Left renal pelvis (tissue), 4 donors: ENCODE measurements around the gene QSER1. TPM values are rescaled to one million over a fixed set of nuclear protein-coding genes. Genes with fewer than 3 reads are reported as not detected.
"Not testable (repeated sequence)": the region's sequence is repeated elsewhere in the genome, so short reads cannot be mapped to it uniquely, and the experiment has no call there.

Source experiments
- DNase-seq, 4 donors: peaks; one replicate each; pipeline ENCODE4 v3.0.0-alpha.2; 2013; ENCODE audit warnings: low read depth in 4 of 4, low spot score in 3 of 4
- polyA plus RNA-seq, 4 donors: library from polyadenylated mRNA; unstranded; fragments of 120-200 nt; gene quantifications; one replicate each; pipeline ENCODE4 v1.2.1, GENCODE V29; 2013; ENCODE audit not compliant: insufficient read length in 4 of 4

The QSER1 gene
- polyA plus RNA-seq, 4 donors: 41.4 to 50.0 (median 45.4) TPM

DNA sequence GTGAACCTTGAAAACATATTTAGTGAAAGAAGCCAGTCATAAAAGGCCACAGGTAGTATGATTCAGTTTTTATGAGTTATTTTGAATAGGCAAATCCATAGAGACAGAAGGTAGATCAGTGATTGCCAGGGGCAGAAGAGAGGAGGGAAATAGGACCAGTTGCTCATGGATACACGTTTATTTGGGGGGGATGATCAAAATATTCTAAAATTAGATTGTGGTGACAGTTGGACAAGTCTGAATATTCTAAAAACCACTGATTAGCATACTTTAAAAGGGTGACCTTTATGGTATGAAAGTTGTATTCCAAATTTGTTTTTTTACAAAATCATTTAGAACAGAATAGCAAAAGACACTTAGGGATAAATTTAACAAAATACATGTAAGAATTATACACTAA, 28.6 kb downstream of the QSER1 start:
- no peak for DNase-seq

DNA sequence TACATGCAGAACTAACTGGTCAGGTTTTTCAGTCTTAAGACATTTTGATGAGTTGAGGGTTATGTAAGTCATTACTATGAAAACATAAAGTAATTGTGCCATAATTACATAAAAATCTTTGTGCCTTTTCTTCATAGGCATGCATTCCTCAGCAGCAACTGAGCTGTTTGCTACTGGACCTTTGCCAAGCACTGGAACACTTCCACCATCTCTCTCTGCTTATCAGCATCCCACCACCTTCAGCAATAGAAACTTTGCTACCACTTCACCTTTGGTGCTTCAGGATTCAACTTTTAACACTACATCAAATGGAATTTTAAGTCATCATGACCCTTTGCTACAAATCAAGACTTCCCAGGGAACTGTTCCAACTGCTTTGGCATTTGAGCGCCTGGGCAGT, 39.0 kb downstream of the QSER1 start:
- DNase-seq: no peak

DNA sequence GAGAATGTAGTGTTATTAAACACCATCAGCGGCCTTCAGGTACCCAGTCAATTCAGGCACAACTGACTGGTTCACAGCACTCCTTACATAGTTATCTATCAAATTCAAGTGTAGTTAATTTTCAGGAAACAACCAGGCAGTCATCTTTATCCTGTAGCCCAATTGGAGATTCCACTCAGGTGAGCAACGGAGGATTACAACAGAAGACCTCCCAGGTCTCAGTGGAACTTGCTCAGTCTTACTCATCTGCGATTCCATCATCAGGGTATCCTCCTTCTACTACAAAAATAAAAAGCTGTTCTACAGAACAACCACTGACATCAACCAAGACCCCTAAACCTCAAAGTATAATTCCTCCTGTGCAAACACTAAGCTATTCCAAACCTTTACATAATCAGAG, 39.6 kb downstream of the QSER1 start:
- DNase-seq: no peak

DNA sequence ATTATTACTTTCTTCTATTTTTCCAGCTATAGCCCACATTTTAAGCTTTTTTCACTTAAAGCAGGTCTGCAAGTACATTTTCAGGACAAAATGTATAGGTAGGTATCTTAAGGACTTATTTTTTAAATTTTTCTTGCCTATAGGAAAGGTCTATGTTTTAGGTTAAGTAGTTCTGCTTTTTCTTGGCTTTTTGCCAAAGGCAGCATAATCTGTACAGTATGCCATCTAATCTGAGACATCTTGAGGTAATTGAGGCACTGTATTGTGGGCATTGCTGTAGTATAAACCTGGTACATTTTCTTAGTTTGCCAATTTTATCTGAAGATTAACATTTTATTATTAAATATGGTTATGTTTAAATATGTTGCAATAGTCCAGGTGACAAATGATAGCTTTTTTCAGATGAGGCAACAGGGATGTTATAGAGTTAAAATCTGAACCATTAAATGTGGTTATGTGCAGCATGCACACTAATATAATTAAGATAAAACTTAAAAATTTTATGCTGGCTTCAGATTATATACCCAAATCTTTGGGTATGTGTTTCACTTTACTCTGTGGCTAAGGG, 42.9 kb downstream of the QSER1 start:
- no peak for DNase-seq

DNA sequence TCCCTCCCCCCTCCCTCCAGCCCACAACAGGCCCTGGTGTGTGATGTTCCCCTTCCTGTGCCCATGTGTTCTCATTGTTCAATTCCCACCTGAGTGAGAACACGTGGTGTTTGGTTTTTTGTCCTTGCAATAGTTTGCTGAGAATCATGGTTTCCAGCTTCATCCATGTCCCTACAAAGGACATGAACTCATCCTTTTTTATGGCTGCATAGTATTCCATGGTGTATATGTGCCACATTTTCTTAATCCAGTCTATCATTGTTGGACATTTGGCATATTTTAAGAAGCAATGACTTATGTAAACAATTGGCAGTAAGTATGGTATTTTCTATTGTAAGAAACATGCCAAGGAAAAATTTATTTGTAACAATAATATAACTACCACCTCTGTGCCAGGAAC, 43.6 kb downstream of the QSER1 start:
- not testable (repeated sequence) for DNase-seq

DNA sequence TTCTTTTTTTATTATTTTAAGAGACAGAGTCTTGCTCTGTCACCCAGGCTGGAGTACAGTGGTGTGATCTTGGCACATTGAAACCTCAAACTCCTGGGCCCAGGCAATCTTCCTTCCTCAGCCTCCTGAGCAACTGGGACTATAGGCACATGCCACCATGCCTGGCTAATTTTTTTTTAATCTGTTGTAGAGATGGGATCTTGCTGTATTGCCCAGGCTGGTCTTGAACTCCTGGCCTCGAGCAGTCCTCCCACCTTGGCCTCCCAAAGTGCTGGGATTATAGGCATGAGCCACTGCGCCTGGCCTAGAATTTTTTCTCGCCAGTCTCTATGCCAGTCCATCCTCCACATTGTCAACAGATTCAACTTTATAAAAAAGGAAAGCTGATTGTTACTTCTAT, 44.7 kb downstream of the QSER1 start:
- DNase-seq: not testable (repeated sequence)

DNA sequence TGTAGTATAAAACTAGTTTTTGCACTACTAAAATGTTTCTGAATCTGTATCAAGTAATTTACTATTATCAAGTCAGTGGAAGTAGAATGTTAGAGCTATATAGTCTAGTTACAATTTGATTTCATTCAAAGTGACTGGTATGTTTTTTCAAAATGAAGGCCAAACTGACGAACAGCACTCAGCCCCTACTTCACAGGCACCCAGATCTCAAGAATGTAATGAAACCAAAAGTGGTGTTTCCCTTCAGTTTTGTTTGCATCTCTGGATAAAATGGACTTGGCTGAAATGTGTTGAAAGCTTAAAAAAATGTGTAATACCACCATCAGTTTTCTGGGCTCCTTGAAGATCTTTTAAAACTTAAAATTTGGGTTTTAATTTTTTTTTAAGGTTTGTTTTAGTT, 46.4 kb downstream of the QSER1 start:
- no peak for DNase-seq

DNA sequence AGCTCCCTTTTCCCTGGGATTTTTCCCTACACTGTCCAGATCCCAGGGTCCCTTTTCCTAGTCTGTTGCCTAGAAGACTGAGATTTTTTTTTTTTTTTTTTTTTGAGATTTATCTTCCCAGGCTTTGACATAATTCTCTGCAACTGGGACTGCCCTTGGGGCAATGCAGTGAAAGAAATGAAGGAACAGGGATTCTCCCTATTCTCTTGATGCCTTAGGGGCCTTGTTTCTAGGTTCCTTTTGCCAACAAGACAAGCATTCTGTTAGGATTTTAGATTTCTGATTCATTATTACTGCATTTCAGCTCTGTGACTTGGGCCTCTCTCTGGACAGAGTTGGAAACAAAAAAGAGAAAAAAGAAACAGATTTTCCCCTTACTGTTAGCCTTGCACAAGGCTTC, 47.3 kb downstream of the QSER1 start:
- DNase-seq: no peak

DNA sequence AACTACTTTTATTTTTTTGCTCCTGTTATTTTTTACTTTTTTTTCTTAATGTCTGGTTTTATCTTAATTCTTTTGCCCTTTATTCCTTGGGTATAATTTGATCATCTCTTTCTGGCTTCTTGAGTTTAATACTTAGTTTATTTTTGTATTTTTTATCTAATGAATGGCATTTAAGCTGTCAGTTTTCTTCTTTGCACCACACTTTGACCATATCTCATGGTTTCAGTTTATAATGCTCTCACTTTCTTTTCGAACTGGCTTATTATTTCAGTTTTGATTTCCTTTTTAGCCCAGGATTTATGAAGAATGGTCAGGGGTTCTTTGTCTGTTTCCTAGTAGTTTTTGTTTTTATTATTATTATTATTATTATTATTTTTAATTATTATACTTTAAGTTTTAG, 48.3 kb downstream of the QSER1 start:
- no peak for DNase-seq

DNA sequence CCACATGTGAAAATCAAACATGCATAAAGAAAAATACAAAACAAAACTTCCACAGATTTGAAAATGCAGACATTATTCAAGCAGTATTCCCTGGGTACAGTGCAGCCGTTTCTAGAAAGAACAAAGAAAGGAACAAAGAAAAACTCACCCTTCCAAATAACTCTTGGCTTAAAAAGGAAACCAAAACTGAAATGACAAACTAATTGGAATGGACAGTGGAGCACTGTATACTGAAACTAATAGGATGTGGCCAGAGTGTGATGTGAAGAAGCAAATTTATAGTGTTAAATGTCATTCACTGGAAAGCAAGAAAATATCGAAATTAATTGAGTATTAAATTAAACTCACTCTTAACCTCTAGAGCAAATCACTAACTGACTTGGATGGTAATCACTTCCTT, 55.4 kb downstream of the QSER1 start:
- no peak for DNase-seq

DNA sequence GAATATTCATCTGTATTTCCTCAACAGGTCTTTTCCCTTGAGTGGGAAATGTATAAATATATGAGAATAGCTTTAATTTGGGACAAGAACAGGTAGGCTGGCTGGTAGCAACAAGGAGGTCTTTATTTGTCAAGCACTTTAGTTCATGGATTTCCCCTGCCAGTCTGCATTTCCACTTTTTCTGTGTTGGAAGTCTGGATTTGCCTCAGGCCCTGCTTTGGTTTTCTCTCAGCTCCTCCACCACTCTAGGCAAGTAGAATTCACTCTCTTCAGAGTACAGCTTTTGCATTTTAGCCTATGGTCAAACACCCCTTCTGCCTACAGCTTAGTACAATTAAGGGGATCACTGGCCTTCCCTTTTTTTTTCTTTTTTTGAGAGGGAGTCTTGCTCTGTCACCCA, 57.1 kb downstream of the QSER1 start:
- DNase-seq: no peak

DNA sequence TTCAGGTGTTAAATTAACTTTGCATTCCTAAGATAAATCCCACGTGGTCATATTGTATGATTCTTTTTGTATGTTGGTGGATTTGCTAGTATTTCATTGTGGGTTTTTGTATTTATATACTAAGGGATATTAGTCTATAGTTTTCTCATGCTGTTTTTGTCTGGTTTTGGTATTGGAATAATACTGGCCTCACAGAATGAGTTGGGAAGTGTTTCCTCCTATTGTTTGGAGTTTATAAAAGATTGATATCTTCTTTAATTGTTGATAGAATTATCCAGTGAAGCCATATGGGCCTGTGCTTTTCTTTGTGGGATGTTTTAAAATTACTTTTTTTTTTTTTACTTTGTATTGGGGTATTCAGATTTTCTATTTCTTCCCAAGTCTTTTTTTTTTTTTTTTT, 59.8 kb downstream of the QSER1 start:
- DNase-seq: no peak

DNA sequence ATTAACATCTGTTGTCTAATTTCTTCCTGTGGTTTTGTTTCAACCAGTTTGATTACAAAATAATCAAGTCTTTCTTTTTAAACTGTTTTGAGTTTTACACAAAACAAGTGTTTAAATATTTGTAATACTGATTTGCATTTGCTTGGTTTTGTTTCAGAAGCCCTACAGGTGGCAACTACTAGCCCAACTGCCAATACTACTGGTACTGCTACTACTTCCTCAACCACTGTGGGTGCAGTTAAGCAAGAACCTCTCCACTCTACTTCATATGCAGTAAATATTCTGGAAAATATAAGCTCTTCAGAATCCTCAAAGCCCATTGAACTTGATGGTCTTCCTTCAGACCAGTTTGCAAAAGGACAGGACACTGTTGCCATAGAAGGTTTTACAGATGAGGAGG, 61.1 kb downstream of the QSER1 start:
- DNase-seq: no peak

DNA sequence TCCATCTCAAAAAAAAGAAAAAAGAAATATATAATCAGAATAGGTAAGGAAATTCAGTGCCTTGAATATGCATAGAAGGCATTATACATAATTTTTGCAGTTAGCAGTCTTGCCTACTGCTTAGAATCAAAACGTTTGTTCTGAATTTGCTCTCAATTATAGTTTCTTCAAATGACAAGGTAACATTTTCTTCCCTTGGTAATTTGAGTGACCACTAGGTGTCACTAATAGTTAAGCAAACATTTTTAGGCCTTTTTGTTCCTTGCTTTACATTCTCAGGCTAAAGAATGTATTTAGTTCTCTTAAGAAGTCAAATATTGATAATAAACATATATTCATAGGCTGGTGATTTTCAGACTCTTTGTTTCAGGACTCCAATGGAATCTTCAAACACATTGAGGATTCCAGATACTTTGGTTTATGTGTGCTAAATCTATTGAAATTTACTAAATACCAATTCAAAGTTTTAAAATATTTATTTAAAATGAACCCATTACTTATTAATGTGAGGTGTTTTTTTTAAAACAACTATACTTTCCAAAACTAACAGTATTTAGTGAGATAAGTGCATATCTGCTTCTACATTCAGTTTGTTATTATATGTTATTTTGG, 68.0 kb downstream of the QSER1 start:
- peak; percentile 12 to 34 (median 28) for DNase-seq

DNA sequence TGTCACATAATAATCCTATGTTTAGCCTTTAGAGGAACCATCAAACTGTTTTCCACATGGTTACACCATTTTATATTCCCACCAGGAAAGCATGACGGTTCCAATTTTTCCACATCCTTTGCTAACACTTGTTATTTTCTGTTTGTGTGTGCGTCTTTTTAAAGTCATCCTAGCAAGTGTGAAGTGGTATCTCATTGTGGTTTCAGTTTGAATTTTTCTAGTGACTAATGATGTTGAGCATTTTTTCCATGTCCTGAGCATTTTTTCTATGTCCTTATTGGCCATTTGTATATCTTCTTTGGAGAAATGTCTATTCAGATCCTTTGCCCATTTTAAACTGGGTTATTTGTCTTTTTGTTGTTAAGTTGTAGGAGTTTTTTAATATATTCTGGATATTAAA, 69.4 kb downstream of the QSER1 start:
- no peak for DNase-seq

DNA sequence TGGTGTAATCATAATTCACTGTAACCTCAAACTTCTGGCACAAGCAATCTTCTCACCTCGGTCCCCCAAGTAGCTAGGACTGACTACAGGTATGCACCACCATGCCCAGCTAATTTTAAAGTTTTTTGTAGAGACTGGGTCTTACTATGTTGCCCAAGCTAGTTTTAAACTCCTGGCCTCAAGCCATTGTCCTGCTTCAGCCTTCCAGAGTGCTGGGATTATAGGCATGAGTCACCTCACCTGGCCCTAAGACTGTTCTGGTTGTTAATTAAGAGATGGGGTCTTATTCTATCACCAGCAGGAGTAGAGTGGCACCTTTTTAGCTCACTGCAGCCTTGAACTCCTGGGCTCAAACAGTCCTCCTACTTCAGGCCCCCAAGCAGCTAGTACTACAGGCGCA, 71.1 kb downstream of the QSER1 start:
- no peak for DNase-seq

DNA sequence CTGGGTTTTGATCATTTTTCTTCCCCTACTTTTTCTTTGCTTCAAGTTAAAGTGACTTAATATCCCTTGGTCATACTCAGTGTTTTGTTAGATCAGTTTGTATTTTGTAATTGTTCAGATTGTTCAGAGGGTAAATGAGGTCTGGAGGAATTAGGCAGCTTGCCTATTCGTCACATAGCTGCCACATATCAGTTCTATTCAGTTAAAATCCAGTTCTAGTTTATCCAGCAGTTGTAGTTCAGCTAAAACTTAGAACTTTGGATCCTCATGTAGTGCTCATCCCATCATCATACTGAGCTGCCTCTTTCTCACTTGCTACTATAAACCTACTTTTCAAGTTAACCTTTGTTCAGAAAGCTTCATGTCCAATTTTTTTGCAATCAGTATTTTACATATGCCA, 75.9 kb downstream of the QSER1 start:
- DNase-seq: no peak

DNA sequence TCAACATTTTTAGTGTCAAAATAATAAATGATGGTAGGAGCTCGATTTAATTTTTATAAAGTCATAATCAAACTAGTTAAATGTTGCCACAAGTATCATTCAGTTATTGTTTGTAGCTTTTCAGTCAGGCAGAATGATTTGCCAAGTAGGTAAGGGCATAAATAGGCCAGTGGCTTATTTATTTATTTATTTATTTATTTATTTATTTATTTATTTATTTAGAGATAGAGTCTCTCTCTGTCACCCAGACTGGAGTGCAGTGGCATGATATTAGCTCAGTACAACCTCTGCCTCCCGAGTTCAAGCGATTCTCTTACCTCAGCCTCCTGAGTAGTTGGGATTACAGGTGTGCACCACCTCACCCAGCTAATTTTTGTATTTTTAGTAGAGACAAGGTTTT, 79.6 kb downstream of the QSER1 start:
- not testable (repeated sequence) for DNase-seq

DNA sequence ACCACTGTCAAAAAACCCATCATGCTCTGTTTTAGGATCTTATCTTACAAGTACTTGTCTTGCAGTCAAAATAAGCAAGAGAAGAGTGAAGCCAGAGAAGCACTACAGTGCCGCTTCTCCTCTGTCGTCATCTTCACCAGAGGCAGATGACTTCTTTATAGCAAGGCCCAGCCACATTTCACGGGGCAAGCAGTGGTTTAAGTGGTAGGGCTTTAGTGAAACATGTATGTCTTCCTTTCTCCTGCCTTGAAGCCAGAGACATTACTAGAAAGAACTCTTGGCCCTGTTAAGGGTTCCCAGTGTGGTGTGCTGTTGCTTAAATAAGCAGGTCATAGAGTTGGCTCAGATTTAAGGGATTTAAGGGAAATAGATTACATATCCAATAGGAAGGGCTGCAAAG, 80.2 kb downstream of the QSER1 start:
- no peak for DNase-seq

DNA sequence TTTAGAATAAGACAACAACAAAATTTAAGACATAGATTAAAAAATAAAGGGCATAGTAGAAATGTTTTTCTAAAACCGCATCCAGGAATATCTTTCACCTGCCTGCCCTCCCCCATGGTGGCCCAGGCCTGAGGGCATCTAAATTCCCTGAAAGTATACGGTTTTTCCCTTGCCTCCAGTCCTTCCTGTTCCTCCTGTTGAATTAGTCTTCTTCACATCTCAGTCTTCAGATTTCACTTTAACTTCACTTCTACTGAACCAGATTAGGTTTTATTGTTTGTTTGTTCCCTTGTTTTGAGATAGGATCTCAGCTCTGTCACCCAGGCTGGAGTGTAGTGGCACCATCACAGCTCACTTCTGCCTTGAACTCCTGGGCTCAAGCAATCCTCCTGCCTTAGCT, 90.0 kb downstream of the QSER1 start:
- DNase-seq: no peak

DNA sequence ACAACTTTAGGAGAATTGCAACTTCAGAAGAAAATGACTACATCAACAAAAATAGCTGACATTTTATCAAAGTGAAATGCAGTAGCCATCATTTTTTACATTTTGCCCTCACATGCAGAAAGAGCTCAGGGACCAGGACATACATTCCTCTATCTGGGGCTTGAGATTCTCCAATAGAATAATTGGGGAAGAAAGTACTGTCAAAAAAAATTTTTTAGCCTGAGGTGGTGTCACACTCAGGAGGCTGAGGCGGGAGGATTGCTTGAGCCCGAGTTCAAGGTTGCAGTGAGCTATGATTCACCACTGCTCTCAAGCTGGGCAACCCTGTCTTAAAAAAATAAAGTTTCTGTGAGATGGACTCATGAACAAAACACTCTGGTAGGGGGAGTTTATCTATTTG, 90.9 kb downstream of the QSER1 start:
- no peak for DNase-seq

DNA sequence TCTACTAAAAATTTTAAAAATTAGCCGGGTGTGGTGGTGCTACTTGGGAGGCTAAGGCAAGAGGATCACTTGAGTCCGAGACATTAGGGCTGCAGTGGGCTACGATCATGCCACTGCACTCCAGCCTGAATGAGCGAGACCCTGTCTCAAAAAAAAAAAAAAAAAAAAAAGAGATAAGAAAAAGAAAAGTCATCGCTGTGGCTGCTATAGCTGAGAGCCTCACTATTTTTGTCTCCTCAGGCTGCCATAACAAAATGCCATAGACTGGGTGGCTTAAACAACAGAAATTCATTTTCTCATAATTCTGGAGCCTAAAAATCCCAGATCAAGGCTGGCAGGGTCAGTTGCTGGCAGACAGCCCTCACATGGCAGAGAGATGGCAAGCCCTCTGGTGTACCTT, 93.0 kb downstream of the QSER1 start:
- no peak for DNase-seq

DNA sequence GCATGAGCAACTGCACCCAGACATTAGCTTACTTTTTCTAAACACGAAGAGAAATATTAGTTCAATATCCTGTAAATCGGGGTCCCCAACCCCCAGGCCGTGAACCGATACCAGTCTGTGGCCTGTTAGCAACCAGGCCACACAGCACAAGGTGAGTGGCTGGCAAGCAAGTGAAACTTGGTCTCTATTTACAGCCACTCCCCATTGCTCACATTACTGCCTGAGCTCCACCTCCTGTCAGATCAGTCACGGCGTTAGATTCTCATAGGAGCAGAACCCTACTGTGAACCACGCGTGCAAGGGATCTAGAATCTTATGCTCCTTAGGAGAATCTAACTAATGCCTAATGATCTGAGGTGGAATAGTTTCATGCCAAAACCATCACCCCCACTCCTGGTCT, 95.2 kb downstream of the QSER1 start:
- DNase-seq: no peak
